Left colon (tissue), 2 donors: ENCODE measurements around the gene MTERF2. TPM values are rescaled to one million over a fixed set of nuclear protein-coding genes. Genes with fewer than 3 reads are reported as not detected.
A peak's percentile ranks its signal among the peaks of the same experiment; 100 is the strongest.
"Not testable (repeated sequence)": the region's sequence is repeated elsewhere in the genome, so short reads cannot be mapped to it uniquely, and the experiment has no call there.

Experiments
- ATAC-seq: fragments of 200-7000 bp; cut with Tn5 transposase; one replicate; pipeline ENCODE4 v1.9.1; 2020; ENCODE audit warnings: mild to moderate bottlenecking, moderate library complexity
- DNase-seq, 2 donors: peaks; one replicate each; pipeline ENCODE4 v3.0.0-alpha.2; 2020
- intact Hi-C, 2 donors: fragments of 100-400 bp; cut with DNase I in 1 of 2; cut with micrococcal nuclease in 1 of 2; formaldehyde crosslinking; loops; one replicate each; pipeline versions ENCODE4 v1.11.2 to v1.14.0; 2022; cut with DNase I, micrococcal nuclease
- total RNA-seq, 2 donors: library from RNA; stranded (reverse); fragmentation: NEBNext Ultra II Directional; extraction: Animal tissue kit (Norgen Biotek cat#: 25700); gene quantifications; one replicate each; pipeline ENCODE4 v1.2.1, GENCODE V29; 2021
- donor health status: DM: no; HTN: no; CAD: no.
- donor health status: DM: yes; HTN: yes; CAD: no.

The MTERF2 gene
- total RNA-seq, 2 donors from 2014 or later: 7.7 to 10.6 TPM

GRCh38 chr12:106997916-106998315 is 11.0 kb upstream of the MTERF2 start:
- ATAC-seq: no peak
- no peak for DNase-seq
- intact Hi-C loops: no loop called here

DNA sequence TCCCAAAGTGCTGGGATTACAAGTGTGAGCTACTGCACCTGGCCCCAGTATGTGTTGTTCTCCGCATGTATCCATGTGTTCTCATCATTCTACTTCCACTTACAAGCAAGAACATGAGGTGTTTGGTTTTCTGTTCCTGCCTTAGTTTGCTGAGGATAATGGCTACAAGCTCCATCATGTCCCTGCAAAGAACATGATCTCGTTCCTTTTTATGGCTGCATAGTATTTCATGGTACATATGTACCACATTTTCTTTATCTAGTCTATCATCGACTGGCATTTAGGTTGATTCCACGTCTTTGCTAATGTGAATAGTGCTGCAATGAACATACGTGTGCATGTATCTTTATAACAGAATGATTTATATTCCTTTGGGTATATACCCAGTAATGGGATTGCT is 9.2 kb upstream of the MTERF2 start:
- DNase-seq, ATAC-seq, intact Hi-C loops: not testable (repeated sequence)

DNA sequence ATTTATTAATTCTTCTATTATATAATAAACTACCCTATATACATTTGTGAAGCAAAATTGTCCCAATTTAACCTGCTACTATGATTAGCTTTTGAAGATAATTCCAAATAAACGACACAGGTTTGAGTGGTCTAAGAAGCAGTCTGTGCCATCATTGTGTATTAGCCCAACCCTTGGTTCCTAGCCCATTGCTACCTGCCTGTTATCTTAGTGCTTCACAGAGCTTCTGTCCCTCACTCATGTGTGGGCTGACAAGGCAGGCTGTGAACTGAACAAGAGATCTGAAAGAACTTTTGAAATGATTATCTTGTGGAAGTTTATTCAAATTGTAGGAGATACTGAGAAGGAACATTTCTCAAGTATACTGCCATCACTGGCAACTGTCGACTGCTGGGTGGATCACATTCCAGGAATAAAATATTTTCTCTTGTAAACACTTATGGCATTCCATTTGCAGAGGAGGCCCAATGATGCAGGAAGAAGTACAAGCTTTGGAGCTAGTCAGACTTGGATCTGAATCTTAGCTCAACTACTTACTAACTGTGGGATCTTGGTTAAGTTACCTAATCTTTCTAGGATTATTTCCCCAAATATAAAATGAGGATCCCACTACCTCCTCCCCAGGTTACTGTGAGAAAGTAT is 7.8 kb upstream of the MTERF2 start:
- DNase-seq (no peak), ATAC-seq (no peak)
- intact Hi-C loops: no loop called here

GRCh38 chr12:106987846-106988245 is 900 bp upstream of the MTERF2 start:
- DNase-seq: no peak
- intact Hi-C loops: no loop called here
- no peak for ATAC-seq

DNA sequence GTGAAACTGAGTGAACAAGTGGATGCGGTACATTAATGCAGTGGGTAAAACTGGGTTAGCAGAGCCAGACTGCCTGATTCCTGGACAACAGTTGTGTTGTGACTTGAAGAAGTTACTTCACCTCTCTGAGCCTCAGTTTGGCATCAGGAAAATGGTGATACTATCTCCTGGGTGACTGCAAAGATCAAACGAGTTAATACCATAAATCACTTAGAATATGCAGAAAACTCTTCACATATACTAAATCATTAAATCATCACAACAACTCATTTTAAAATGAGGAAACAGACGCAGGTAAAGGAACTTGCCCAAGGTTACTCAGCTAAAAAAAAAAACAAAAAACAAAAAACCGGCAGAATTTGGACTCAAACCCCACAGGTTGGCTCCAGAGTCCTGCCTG is 811 bp downstream of the MTERF2 start:
- intact Hi-C loops: no loop called here
- no peak for DNase-seq
- ATAC-seq: no peak

GRCh38 chr12:106985479-106985878 is 1.5 kb downstream of the MTERF2 start:
- ATAC-seq (no peak), DNase-seq (no peak)
- intact Hi-C loops: no loop called here

GRCh38 chr12:106984588-106985137 is 2.3 kb downstream of the MTERF2 start:
- ATAC-seq: no peak
- intact Hi-C loops: no loop called here
- no peak for DNase-seq

DNA sequence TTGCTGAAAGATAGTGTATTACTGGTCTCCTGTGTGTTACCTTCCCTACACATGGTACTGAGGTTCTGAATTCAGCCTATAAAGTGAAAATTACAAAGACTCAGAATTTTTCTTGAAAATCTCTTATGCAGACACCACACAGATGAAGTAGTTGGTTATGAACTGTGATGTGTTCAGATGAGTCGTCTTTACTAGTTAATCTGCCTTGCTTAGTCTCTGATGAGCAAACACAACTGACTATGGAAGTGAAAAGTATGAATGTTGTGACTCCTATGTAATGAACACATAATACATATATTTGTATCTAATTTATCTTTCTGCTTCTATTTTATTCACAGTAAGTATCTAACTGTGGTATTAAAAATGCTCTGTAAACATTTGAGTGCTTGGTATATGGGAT is 4.7 kb downstream of the MTERF2 start:
- intact Hi-C loops: no loop called here
- DNase-seq (no peak), ATAC-seq (no peak)

DNA sequence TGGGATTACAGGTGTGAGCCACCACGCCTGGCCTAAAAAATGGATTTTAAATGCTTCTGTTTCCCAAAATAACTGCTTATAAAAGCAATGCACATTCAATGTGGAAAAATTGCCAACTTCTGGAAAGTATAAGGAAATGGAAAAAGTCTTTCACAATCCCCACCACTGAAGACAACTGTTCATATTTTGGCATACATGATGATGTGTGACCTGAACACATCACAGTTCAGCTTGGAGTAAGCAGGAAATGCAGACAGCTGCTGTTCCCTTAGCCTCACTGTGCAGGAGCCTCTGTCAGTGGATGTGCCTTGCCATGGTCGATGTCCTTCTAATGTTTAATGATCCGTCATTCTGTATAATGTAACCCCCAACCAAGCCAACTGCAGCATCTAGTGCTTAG is 5.2 kb downstream of the MTERF2 start:
- intact Hi-C loops: no loop called here
- DNase-seq (no peak), ATAC-seq (no peak)

- ATAC-seq: no peak
- intact Hi-C loops: no loop called here
- no peak for DNase-seq
These were observed 6.0 kb downstream of the MTERF2 start for GRCh38 chr12:106980944-106981343.

DNA sequence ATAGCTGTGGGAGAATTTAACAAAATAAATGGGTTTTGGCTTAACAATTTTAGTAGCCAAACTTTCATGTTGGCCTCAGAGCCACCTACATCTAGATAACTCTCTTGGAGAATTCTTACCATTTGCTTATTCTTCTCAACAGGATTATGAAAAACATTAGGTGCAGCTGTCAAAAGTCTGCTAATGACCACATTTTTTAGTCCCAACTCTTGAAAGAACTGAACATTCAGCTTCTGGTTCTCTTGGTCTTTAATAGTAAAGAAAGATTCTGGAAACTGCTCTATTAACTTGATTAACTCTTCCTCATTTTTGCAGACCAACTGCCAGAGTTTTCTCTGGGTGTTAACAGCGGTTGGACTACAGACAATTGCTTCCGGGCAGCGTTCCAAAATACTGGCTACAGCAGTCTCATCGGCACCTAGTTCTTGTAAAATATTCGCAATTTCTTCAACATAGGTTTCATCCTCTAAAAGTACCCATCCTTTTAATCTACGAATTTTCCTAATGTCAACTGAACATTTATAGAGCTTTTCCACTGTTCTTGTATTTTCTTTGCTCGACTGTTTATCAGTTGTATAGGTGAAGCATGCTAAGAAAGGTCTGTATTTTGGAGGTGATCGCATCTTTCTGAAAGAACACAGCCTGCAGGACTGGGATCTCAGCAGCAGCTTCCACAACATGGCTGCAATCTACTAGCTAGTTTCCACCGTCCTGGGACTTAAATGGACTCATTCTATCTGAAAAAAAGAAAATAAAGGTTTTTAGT is 8.7 kb downstream of the MTERF2 start:
- DNase-seq (peak; percentile 74 to 85), ATAC-seq (peak; percentile 65)
- intact Hi-C loops: no loop called here

GRCh38 chr12:106976668-106977067 is 10.3 kb downstream of the MTERF2 start:
- ATAC-seq (peak; percentile 24), DNase-seq (no peak)
- intact Hi-C loops: no loop called here

GRCh38 chr12:106975993-106976658 is 10.8 kb downstream of the MTERF2 start:
- ATAC-seq (peak; percentile 73), DNase-seq (no peak)
- intact Hi-C loops: no loop called here

GRCh38 chr12:106975098-106975497 is 11.8 kb downstream of the MTERF2 start:
- no peak for ATAC-seq
- no peak for DNase-seq
- intact Hi-C loops: no loop called here

DNA sequence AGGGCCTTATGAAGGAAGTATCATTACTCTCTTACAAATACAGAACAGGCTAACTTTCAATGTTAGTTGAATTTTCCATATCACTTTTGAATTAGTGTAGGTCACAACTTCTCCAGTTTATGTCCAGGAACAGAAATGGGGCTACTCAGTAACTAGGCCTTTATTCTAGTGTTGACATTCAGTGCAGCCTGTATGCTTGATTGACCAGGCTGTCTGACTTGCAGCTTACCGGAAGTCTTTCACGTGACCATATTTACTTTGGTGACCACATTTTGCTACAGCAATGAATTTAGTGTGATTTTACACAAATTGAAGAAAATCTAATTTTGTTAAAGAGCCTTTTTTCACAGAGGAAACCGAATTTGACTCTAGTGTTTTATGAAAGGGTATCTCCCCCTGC is 12.4 kb downstream of the MTERF2 start:
- ATAC-seq: peak; percentile 62
- intact Hi-C loops: no loop called here
- DNase-seq: no peak

GRCh38 chr12:106973545-106973944 is 13.4 kb downstream of the MTERF2 start:
- no peak for DNase-seq
- no peak for ATAC-seq
- intact Hi-C loops: no loop called here

DNA sequence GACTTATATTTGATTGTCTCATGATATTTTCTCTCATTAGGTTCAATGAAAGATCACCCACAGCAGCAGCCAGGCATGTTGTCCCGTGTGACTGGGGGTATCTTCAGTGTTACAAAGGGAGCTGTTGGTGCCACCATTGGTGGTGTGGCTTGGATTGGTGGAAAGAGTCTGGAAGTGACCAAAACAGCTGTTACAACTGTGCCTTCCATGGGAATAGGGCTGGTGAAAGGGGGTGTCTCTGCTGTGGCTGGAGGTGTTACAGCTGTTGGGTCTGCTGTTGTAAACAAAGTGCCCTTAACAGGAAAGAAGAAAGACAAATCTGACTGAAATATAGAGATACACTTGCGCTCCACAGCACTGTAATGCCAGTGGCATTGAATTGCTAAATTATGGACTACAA is 15.9 kb downstream of the MTERF2 start:
- intact Hi-C loops: no loop called here
- no peak for ATAC-seq
- DNase-seq: no peak

GRCh38 chr12:106964526-106964925 is 22.4 kb downstream of the MTERF2 start:
- DNase-seq (no peak), ATAC-seq (no peak)
- intact Hi-C loops: no loop called here

DNA sequence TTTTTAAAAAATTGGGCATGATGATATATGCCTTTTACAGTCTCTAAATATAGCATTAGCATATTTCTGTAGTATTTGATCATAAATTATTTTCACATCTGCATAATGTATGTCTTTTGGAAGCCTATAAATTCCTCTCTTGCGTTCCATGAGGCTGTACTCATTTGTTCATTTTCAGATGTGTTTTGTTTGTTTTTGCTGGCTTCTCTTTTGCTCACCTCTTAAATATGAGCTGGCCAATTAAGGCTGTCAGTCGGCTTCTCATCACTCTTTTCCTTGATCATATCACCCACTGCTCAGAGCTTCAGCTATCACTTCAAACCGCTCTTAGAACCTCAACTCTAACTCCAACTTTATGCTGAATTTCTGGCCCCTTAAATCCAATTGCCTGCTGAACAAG is 24.7 kb downstream of the MTERF2 start:
- intact Hi-C loops: no loop called here
- ATAC-seq (no peak), DNase-seq (no peak)

GRCh38 chr12:106960443-106960842 is 26.5 kb downstream of the MTERF2 start:
- DNase-seq (no peak), ATAC-seq (no peak)
- intact Hi-C loops: no loop called here
